HG03442 (cell line): ENCODE measurements around the gene TALDO1.

Experiments
- ATAC-seq: cut with Tn5 transposase; IDR thresholded peaks from one replicate; pipeline ENCODE4 v1.9.1; 2021; ENCODE audit warnings: mild to moderate bottlenecking, moderate library complexity; ENCODE audit not compliant: unreplicated experiment

Gene TALDO1

DNA sequence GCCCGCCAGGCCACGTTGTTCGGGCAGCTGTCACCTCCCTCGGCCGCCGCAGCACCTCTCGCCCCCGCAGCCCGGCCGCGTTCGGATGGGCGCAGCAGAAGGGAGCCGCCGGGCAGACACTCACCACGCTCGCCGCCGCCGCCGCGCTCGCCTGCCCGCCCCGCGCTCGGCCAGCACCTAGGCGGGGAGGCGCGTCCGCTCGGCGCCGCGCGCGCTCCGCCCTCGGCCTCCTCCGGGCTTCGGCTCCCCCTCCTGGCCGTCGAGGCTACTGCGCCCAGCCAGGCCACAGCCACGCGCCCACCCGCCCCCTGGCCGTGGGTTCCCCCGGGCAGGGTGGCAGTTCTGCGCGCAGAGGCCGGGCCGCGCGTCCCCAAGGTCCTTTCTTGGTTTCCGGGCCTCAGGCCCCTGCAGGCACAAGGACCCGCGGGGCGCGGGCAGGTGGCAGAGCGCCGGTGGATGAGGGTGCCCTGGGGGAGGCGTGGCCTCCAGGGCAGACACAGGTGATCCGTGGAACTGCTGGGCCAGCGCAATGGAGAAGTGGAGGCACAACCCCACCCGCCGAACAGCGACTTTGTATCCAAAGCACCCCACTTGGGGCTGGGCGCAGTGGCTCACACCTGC is 50.9 kb downstream of the TALDO1 start, which contains the start of gene SLC25A22:
TSS of gene SLC25A22 (minus strand) at position 189 of the 621 bp plus-strand sequence. CDS start 3,275 bp downstream, outside the sequence.
- peak; percentile 51 for ATAC-seq

DNA sequence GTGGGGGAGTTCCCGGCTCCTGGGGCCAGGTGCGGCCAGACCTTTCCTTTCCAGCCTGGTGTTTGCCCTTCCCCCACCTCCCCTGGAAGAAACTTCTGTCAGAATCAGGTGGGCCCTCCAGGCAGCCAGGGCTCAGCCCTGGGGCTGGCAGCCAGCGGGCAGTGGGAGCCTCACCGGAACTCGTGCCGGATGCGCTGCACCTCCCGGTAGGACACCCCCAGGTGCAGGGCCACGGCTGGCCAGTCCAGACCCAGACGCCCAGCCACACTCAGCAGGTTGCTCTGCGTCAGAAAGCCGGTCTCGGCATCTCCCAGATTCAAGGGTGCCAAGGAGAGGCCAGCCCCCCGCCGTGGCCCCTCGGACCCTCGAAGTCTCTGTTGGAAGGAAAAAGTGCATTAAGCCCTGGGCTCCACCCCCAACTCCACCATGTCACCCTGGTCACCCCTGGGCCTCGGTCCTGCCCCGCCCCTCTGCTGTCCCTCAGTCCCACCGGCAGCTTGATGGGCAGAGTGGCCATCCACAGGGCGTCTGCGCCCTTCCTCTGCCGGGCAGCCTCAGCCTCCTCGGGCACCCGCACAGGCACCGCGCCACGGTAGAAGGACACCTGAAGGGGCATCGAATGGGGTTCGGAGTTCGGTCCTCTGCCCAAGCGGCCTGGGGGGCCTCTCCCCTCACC is 52.5 kb downstream of the TALDO1 start:
- no peak for ATAC-seq

DNA sequence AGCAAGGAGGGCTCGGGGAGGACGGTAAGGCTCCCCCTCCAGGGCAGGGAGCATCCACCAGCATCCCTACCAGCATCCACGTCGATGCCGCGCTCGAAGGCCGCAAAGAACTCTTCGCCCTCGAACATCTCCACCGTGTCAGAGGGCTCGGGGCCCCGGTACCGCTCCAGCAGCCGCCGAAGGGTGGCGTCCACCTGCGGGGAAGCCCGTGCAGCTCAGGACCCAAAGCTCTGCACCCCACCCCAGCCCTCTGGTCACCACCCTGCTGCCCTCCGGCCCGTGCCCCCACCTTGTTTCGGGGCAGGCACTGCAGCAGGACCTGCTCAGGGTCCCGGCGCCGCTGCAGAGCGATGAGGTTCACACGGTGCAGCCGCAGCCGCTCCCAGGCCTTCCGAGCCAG is 53.2 kb downstream of the TALDO1 start:
- ATAC-seq = no peak

DNA sequence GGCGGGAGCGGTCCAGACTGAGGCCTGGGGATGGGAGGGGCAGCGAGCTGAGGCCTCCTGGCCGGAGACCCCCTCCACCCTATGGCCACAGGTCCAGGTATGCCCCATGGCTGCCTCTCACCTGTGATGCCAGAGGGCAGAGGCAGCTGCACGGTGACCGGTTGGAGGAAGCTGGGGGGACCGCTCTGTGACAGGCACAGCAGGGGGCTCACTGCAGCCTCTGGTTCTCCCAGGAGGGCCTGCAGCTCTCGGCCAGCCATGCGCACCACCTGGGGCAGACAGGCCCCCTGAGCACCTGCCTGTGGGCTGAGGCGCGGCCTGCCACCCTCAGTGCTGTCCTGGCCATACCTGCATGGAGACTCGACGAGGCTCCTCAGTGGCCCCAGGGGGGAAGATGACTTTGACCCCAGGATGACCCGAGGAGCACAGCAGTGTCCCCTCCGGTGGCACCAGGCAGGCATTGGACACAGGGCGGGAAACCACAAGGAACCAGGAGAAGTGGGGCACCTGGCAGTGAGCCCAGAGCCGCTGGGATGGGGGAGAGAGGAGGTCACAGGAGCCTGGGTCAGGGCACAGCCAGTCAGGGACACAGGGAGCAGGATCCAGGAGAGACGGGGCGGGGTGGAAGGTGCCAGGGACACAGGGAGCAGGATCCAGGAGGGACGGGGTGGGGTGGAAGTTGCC is 54.0 kb downstream of the TALDO1 start:
- no peak for ATAC-seq

DNA sequence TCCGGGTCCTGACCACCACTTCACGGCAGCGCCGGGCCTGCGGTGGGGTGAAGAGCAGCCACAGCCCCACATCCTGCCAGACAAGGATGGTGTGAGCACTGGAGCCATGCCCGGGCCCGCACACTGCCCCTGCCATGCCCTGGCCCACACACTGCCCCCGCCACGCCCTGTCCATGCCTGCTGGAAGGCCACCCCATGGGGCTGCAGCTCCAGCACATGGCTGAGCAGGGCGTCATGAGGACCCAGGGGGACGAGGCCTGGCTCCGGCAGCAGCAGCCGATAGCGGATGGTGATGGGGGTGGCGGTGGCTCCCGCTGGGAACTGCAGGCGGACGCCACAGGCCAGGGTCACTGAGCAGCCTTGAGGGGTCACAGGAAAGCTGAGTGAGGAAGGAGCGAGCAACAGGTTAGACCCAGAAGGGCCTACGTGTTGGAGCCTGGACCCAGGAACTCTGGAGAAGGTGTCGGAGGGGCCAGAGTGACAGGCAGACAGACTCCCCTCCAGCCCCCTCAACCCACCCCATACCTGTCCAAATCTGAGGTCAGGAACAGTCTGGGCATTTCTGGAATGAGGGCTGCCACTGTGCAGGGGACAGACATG is 54.9 kb downstream of the TALDO1 start:
- ATAC-seq = no peak

DNA sequence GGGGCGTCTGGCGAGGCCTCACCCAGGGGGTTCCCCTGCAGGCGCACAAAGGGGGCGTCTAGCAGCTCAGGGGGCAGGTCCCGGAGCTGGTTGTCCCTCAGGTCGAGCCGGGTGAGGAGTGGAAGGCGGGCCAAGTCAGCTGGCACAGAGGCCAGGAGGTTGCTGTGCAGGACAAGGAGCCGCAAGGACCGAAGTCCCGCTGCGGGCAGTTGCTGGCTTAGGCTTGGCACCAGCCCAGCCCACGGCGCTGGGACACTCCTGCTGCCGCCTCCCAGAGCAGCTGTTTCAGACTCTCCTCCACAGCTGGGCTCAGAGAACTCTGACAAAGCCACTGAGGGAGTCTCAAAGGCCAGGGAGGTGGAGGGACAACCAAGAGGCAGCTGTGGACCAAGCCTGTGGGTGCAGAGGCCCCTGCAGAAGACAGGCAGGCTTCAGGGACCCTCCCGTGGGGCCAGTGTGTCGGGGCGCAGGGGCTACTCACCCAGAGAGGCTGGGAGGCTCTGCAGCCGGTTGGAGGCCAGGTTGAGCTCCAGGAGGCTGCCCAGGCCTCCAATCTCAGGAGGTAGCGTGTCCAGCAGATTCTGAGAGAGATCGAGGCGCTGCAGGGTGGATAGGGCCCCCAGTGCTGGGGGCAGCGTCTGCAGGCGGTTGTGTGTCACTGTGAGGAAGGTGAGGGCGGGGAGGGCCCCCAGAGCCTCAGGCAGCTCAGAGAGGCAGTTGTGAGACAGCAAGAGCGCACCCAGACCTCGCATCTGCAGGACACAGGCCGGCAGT is 55.6 kb downstream of the TALDO1 start:
- ATAC-seq = no peak

DNA sequence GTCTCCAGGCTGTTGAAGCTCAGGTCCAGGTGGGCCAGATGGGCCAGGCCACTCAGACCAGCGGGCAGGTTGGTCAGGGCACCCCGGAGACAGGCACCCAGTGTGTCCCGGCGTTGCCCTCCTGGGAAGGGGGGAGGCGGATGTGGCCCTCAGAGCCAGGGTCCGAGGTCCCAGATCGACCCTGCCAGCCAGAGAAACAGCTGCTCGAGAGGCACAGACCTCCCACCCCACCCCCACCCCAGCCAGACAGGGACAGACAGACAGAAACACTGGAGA is 56.1 kb downstream of the TALDO1 start:
- no peak for ATAC-seq

DNA sequence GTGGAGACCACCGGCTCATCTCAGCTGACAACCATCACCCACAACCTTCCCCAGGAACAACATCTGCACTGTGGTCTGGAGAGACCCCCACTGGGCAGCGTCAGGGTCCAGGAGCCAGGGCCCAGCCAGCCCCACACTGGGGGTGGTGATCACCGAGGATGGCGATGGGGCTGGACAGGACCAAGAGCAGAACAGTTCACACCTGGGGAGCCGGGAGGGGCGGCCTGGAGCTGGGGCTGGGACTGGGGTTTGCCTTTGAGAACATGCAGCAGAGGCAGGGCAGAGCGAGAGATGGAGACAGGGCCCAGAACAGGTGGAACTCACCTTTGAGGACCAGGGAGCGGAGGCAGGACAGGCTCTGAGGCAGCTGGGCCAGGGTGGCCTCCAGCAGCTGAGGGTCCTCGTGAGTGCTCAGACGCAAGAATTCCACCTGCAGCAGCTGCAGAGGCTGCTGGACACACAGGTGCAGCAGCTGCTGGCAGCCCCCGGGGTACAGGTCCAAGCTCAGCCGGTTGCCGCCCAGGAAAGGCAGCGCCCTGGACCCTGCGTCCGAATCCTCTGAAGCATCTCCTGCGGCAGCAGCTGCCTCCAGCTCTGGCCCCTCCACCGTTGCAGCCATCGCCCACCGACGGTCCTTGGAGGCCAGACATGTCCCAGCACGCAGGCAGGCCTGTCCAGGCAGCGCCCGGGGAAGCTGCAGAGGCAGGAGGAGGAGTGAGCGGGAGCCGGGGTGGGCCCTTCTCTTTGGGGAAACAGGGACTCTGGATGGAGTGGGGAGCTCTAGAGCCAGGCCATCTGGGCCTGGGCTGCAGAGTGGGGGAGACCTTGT is 56.7 kb downstream of the TALDO1 start:
- ATAC-seq = no peak

DNA sequence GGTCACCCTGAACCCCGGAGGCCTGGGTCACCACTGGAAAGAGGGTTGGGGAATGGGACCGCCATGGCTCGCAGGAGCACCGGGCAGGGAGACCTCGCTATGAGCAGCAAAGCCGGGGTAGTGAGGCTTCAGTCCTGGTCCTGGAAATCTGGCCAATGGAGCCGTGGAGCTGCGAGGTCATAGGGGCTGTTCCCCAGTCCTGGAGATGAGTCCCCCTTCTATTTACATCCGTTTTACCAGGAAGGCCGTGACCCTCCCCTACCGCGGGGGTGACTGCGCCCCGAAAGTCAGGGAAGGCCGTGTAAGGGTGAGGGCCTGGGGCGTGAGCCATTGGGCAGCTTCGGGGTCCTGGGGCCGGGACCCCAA is 57.3 kb downstream of the TALDO1 start:
- no peak for ATAC-seq

DNA sequence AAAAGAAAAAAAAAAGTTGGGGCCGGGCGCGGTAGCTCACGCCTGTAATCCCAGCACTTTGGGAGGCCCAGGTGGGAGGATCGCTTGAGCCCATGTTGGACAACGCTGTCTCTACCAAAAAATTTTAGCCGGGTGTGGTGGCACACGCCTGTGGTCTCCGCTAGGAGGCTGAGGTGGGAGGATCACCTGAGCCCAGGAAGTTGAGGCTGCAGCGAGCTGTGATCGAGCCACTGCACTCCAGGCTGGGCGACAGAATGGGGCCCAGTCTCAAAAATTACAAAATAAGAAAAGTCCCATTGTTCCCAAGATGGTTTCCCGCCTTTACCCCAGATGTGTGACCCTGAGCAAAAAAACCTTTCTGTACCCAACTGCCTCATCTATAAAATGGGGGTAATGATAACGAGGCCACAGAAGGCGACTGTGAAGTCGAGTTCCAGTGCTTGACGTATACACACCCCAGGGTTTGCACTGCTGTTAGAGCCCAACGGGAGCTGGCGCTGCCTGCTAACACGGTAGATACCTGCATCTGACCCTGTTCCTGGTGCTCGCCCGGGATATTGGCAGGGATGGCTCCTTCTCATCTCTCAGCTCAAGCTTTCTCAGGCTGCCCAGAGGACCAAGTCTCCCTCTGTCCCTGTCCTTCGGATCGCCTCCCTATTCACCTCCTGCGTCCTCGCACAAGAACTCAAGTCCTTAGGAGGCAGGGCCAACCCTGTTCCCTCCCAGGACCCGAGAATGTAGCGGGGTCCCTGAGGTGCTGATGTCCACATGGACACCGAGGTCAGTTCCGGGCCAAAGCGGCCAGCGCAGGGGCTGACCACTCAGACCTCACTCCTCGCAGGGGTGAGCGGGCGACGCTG is 61.4 kb downstream of the TALDO1 start:
- ATAC-seq = no peak

DNA sequence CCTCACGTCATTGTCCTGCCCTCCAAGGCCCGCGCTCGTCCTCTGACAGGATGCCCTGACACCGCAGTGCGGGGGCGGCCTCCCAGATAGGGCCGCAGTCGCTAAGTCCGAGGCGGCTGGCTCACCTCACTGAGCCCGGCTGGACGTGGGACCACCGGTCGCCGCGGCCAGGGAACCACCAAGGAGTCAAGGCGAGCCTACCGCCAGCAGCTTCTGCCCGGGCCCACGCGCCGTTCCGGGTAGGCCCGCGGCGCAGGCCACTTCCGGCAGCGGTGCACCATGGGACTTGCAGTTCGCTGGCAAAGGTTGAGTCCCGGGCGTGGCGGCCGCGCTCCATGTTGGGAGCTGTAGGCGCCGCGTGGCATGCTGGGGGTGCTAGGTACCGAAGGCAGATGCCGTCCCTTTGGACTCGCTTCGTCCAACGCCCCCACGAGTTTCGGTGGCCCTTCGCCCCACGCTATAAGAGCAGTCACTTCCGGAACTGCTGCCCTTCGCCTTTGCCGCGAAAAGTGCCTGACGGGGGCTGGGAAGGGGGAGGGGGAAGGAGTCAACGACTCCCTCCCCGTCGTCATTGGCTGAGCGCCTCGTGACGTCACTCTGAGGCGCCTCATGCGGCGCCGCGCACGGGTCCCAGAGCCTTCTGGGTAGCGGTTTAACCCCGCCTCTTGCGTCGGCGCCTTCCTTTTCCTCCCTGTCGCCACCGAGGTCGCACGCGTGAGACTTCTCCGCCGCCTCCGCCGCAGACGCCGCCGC is 62.2 kb downstream of the TALDO1 start, which contains the start of gene RPLP2:
TSS of gene RPLP2 (plus strand) at position 681 of the 753 bp plus-strand sequence. CDS start 268 bp downstream, outside the sequence.
- peak; percentile 71 for ATAC-seq

DNA sequence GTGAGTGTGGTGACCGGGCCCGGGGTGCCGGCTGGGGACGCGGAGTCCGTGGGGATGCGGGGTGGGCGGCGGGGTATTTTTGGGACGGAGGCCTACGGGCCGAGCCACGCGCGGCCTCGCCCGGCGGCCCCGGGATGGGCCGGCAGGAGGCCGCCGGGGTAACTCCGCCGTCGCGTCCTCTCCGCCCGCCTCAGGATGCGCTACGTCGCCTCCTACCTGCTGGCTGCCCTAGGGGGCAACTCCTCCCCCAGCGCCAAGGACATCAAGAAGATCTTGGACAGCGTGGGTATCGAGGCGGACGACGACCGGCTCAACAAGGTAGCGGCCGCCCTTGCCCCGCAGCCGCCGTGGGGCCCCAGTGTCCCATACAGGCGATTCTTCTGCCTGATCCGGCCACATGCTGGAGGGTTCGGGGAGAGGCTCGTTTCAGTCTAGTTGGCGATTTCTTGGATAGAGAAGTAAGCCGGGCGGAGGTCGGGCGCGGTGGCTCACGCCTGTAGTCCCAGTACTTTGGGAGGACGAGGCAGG is 62.8 kb downstream of the TALDO1 start:
- ATAC-seq = peak; percentile 6

DNA sequence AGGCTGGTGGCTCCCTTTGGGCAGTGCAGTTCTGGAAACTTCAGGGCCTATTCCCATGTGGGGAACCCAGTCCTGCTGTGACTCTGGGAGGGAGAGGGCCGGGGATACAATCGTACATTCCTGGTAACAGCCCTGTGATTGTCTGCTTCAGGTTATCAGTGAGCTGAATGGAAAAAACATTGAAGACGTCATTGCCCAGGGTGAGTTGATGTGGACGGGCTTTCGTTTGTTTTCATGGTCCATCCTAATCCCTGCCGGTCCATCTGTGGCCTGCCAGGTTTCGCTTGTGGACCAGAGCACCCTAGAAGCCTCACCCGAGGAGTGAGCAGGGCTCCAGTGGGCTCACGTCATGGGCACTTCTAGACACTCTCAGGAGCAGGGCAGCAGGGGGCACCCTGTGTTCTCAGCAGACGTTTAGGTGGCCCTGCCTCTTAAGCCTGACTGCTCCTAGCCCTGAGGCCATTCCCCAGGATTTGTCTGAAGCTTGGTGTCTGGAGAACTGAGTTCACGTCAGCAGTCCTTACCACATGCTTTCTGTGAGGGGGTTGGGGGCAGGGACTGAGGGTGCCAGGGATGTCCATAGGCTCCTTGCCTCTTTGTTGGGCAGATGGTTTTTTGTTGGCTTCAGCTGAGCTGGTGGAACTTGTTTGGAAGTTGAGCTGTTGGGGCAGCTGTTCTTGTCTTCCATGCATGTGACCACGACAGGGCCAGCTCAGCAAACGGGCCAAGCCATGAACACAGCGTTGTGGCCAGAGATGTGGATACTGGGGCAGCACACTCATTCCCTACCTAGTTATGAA is 64.4 kb downstream of the TALDO1 start:
- no peak for ATAC-seq

DNA sequence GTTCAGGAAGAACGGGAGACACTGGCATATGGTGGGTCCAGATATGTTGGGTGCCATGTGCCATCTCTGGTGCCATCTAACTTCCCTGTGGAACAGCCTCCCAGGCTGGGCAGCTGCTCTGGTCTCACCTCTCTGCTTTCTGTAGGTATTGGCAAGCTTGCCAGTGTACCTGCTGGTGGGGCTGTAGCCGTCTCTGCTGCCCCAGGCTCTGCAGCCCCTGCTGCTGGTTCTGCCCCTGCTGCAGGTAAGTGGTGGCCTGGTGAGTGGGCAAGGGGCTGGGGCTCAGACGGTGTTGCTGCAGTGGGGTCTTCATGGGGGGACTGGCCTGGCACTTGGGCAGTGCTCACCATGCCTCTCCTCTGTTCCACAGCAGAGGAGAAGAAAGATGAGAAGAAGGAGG is 65.1 kb downstream of the TALDO1 start:
- ATAC-seq = no peak

DNA sequence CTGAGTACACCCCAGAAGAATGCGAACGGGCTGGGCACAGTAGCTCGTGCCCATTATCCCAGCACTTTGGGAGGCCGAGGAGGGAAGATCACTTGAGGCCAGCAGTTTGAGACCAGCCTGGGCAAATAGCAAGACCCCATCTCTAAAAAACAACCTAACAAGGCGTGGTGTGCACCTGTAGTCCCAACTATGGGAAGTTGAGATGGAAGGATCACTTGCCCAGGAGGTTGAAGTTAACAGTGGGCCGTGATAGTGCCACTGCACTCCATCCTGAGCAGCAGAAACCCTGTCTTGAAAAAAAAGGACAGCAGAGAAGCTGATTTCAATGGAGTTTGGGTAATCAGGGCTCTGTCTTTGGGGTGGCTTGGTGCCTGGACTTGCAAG is 65.8 kb downstream of the TALDO1 start:
- no peak for ATAC-seq

DNA sequence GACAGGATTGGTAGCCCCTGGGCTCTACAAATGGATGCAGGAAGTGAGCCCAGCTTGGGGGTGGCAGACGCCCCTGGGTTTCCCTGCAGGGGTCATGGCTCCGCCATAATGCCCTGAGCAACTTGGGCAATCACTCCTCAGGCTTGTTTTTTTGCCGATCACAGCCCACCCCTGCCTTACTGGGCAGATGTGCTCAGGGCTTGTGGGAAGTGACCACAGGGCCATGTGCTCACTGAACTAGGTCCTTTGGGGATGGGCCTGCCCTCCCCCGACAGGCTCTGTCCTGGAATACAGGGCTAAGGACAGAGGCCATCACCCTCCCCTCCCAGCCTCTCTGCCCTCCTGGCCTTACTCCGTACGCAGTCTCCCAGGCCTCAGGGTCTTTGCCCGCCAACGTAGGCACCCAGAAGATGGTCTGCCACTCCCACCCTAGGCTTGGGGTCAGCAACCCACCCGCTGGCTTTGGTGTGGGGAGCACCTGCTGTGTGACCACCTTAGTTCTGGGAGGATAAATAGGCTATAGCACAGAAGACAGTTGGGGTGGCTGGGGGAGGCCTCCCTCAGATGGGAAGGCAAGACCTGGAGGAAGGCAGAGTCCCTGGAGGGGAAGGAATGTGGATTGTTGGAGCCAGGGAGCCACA is 66.3 kb downstream of the TALDO1 start:
- ATAC-seq = no peak
